Ishikawa (cell line): ENCODE measurements around the gene SF3B3.

Source experiments
- CEBPB ChIP-seq: IDR thresholded peaks from 2 replicates; pipeline ENCODE4 v1.6.1; 2012
- CREB1 ChIP-seq: IDR thresholded peaks from 2 replicates; pipeline ENCODE4 v1.6.1; 2012; ENCODE audit warnings: low read depth
- EP300 ChIP-seq: IDR thresholded peaks from 2 replicates; pipeline ENCODE4 v1.6.1; 2012; ENCODE audit warnings: borderline replicate concordance
- MAX ChIP-seq: IDR thresholded peaks from 2 replicates; pipeline ENCODE4 v1.6.1; 2012
- RAD21 ChIP-seq: IDR thresholded peaks from 2 replicates; pipeline ENCODE4 v1.6.1; 2012; ENCODE audit warnings: low read depth
- TEAD4 ChIP-seq: IDR thresholded peaks from 2 replicates; pipeline ENCODE4 v1.6.1; 2012
- ZBTB7A ChIP-seq: IDR thresholded peaks from 2 replicates; pipeline ENCODE4 v1.6.1; 2012; ENCODE audit warnings: low read depth

DNA sequence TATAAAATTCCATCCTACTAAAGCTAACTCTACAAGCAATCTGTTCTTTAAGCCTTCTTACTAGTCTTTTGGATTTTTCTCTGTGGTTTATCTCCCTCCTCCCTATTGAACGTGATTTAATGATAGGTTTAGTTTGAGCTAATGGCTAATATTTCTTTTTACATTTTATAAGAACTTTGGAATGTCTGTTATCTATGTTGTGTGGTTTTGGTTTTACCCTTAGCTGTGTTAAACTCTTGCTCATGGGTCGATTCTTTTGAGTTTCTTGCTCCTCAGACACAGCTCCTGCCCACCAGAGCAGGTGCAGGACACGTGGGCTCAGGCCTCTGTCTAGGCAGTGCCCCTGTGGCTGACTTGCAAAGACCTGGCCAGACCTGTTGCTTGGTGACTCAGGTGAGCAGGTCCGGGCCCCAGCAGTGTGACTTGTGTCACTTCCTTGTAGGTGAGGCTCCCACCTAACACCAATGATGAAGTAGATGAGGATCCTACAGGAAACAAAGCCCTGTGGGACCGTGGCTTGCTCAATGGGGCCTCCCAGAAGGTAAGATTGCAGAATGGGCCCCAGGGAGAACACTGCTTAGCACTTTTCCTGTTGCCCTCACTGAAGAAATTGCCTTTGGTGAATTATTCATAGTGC is 45.1 kb downstream of the SF3B3 start:
- TF ChIP-seq MAX (no peak), CEBPB (no peak), TEAD4 (no peak), EP300 (no peak), ZBTB7A (no peak), RAD21 (no peak), CREB1 (no peak)
